H9 (cell line): ENCODE measurements around the gene GPR153. TPM values are rescaled to one million over a fixed set of nuclear protein-coding genes. Genes with fewer than 3 reads are reported as not detected.

Experiments used
- DNase-seq: peaks from one replicate; pipeline ENCODE4 v3.0.0-alpha.2; 2017
- H2AFZ ChIP-seq: one replicate; pipeline ENCODE4 v1.6.1; 2013; ENCODE audit warnings: mild to moderate bottlenecking, low read length, control low read depth, moderate library complexity
- H2AK5ac ChIP-seq: 2 replicates; pipeline ENCODE4 v1.6.1; 2013; ENCODE audit warnings: low read length, control low read depth, mixed read lengths; ENCODE audit not compliant: insufficient read length
- H2BK120ac ChIP-seq: one replicate; pipeline ENCODE4 v1.6.1; 2013; ENCODE audit warnings: low read depth, mild to moderate bottlenecking, low read length, control low read depth, inconsistent platforms; ENCODE audit not compliant: poor library complexity, severe bottlenecking
- H2BK12ac ChIP-seq: 2 replicates; pipeline ENCODE4 v1.6.1; 2013; ENCODE audit warnings: low read length, control low read depth, mixed read lengths, low read depth; ENCODE audit not compliant: insufficient read length
- H2BK15ac ChIP-seq: 2 replicates; pipeline ENCODE4 v1.6.1; 2013; ENCODE audit warnings: low read depth, low read length, control low read depth
- H2BK20ac ChIP-seq: one replicate; pipeline ENCODE4 v1.6.1; 2013; ENCODE audit warnings: low read depth, mild to moderate bottlenecking, low read length, control low read depth, inconsistent platforms; ENCODE audit not compliant: poor library complexity, severe bottlenecking
- H2BK5ac ChIP-seq: 2 replicates; pipeline ENCODE4 v1.6.1; 2013; ENCODE audit warnings: low read length, control low read depth, mixed read lengths; ENCODE audit not compliant: insufficient read length
- H3K14ac ChIP-seq: 2 replicates; pipeline ENCODE4 v1.6.1; 2013; ENCODE audit warnings: low read length, control low read depth; ENCODE audit not compliant: insufficient read depth
- H3K18ac ChIP-seq: 2 replicates; pipeline ENCODE4 v1.6.1; 2013; ENCODE audit warnings: low read depth, mild to moderate bottlenecking, mixed read lengths, low read length, control low read depth; ENCODE audit not compliant: insufficient read length
- H3K23ac ChIP-seq: 2 replicates; pipeline ENCODE4 v1.6.1; 2013; ENCODE audit warnings: low read length, control low read depth, mixed read lengths, low read depth; ENCODE audit not compliant: insufficient read length
- H3K23me2 ChIP-seq: 2 replicates; pipeline ENCODE4 v1.6.1; 2013; ENCODE audit warnings: low read depth, mild to moderate bottlenecking, mixed read lengths, low read length, control low read depth; ENCODE audit not compliant: insufficient read length, poor library complexity, severe bottlenecking
- H3K27ac ChIP-seq: 2 replicates; pipeline ENCODE4 v1.5.1; 2013; ENCODE audit warnings: low read length, control low read depth, mixed read lengths, low read depth; ENCODE audit not compliant: insufficient read length
- H3K27me3 ChIP-seq: 2 replicates; pipeline ENCODE4 v1.6.1; 2013; ENCODE audit warnings: low read length, control low read depth, inconsistent platforms; ENCODE audit not compliant: insufficient read depth
- H3K4ac ChIP-seq: 2 replicates; pipeline ENCODE4 v1.6.1; 2013; ENCODE audit warnings: low read depth, mild to moderate bottlenecking, control low read depth, inconsistent platforms, low read length, moderate library complexity
- H3K4me1 ChIP-seq: 2 replicates; pipeline ENCODE4 v1.6.1; 2013; ENCODE audit warnings: low read length, control low read depth, inconsistent platforms; ENCODE audit not compliant: insufficient read depth
- H3K4me2 ChIP-seq: 2 replicates; pipeline ENCODE4 v1.6.1; 2013; ENCODE audit warnings: low read length, control low read depth, mixed read lengths; ENCODE audit not compliant: insufficient read length, insufficient read depth
- H3K56ac ChIP-seq: 2 replicates; pipeline ENCODE4 v1.6.1; 2013; ENCODE audit warnings: low read depth, mild to moderate bottlenecking, mixed read lengths, low read length, control low read depth; ENCODE audit not compliant: insufficient read length
- H3K79me1 ChIP-seq: 2 replicates; pipeline ENCODE4 v1.6.1; 2013; ENCODE audit warnings: low read depth, mild to moderate bottlenecking, moderate library complexity, low read length, control low read depth, inconsistent platforms; ENCODE audit not compliant: insufficient read depth, poor library complexity, severe bottlenecking
- H3K79me2 ChIP-seq: 2 replicates; pipeline ENCODE4 v1.6.1; 2013; ENCODE audit warnings: low read length, control low read depth, inconsistent platforms; ENCODE audit not compliant: insufficient read depth
- H3K9ac ChIP-seq: 2 replicates; pipeline ENCODE4 v1.6.1; 2013; ENCODE audit warnings: low read length, control low read depth, mixed read lengths; ENCODE audit not compliant: insufficient read length; ENCODE audit errors: extremely low read depth
- H3K9me3 ChIP-seq: one replicate; pipeline ENCODE4 v1.6.1; 2013; ENCODE audit warnings: low read depth, low read length, inconsistent platforms; ENCODE audit not compliant: control insufficient read depth
- H3T11ph ChIP-seq: one replicate; pipeline ENCODE4 v1.6.1; 2013; ENCODE audit warnings: mild to moderate bottlenecking, low read length, control low read depth, inconsistent platforms
- H4K20me1 ChIP-seq: one replicate; pipeline ENCODE4 v1.6.1; 2013; ENCODE audit not compliant: control insufficient read depth, insufficient read length, insufficient read depth
- H4K5ac ChIP-seq: 2 replicates; pipeline ENCODE4 v1.6.1; 2013; ENCODE audit warnings: low read depth, mild to moderate bottlenecking, mixed read lengths, low read length, control low read depth; ENCODE audit not compliant: insufficient read length
- H4K8ac ChIP-seq: replicated peaks from 2 replicates; pipeline ENCODE4 v1.6.1; 2013; ENCODE audit warnings: low read length, control low read depth, mixed read lengths, low read depth; ENCODE audit not compliant: insufficient read length
- H4K91ac ChIP-seq: 2 replicates; pipeline ENCODE4 v1.6.1; 2013; ENCODE audit warnings: low read depth, mild to moderate bottlenecking, moderate library complexity, mixed read lengths, low read length, control low read depth; ENCODE audit not compliant: insufficient read length
- H3K27ac Mint-ChIP-seq, 3 experiments: 2 replicates in 2 of 3; 3 replicates in 1 of 3; pipeline ENCODE4 v1.8.0; 2020 to 2021; ENCODE audit warnings: mixed read lengths in 3 of 3, mild to moderate bottlenecking in 1 of 3, moderate library complexity in 1 of 3
- H3K27me3 Mint-ChIP-seq: 2 replicates; pipeline ENCODE4 v1.8.0; 2021; ENCODE audit warnings: low read depth, mild to moderate bottlenecking, moderate library complexity, mixed read lengths
- H3K36me3 Mint-ChIP-seq, 3 experiments: 2 replicates in 2 of 3; 3 replicates in 1 of 3; pipeline ENCODE4 v1.8.0; 2020 to 2021; ENCODE audit warnings: low read depth in 3 of 3, mixed read lengths in 3 of 3; ENCODE audit not compliant: insufficient read depth in 1 of 3
- H3K4me1 Mint-ChIP-seq, 2 experiments: 2 replicates each; pipeline ENCODE4 v1.8.0; 2020; ENCODE audit warnings: mixed read lengths in 2 of 2
- H3K4me3 Mint-ChIP-seq, 2 experiments: 2 replicates in 1 of 2; 3 replicates in 1 of 2; pipeline ENCODE4 v1.8.0; 2020 to 2021; ENCODE audit warnings: mild to moderate bottlenecking in 2 of 2, mixed read lengths in 2 of 2, moderate library complexity in 1 of 2
- H3K9me3 Mint-ChIP-seq, 2 experiments: 2 replicates in 1 of 2; 3 replicates in 1 of 2; pipeline ENCODE4 v1.8.0; 2020; ENCODE audit warnings: mild to moderate bottlenecking in 2 of 2, mixed read lengths in 2 of 2, moderate library complexity in 1 of 2
- CTCF ChIP-seq: fragments of 200-600 bp; sonication (generic); conservative IDR thresholded peaks from 3 replicates; pipeline ENCODE4 v1.8.0; 2021; ENCODE audit warnings: antibody characterized with exemption, mild to moderate bottlenecking
- WGBS: extraction: QIAGEN DNeasy Blood & Tissue Kit; methylation state at CpG from one replicate; pipeline ENCODE4 v1.1.7; 2013; ENCODE audit warnings: missing lambda C conversion rate, low lambda C conversion rate, mixed read lengths; ENCODE audit not compliant: insufficient read length; ENCODE audit errors: extremely low coverage; 5-methylcytosine and 5-hydroxymethylcytosine counted together
- total RNA-seq: library from RNA; stranded (reverse); gene quantifications from 2 replicates; pipeline ENCODE4 v1.2.1, GENCODE V29; 2021

The GPR153 gene
- total RNA-seq, 1 experiment from 2014 or later, result 8.9 TPM

GRCh38 chr1:6205849-6206519, 54.9 kb downstream of the GPR153 start, which contains the start of gene RNF207:
Gene RNF207, plus strand, starts transcription at chr1:6206119. Its CDS starts 417 bp downstream, at chr1:6206536.
- Mint-ChIP-seq H3K36me3 (no peaks in the 10 kb centered on the region), H3K4me3 (peak within 1 kb of the TSS; percentile 54 to 74), H3K9me3 (no peaks in the 10 kb centered on the region), H3K27me3 (peaks cover 43% of the 10 kb centered on the region), H3K27ac (no peak within 1 kb of the TSS; a peak in 1 of 7 replicates), H3K4me1 (peaks cover 8 to 26% of the 10 kb centered on the region in 2 experiments)
- H2BK15ac ChIP-seq, result no peak within 1 kb of the TSS; the same call in 1 of the 2 replicates
- H2BK5ac ChIP-seq, result no peak within 1 kb of the TSS
- H3T11ph ChIP-seq, result no peak within 1 kb of the TSS
- no peak within 1 kb of the TSS for H2AFZ ChIP-seq
- H3K18ac ChIP-seq, result no peak within 1 kb of the TSS
- no peak within 1 kb of the TSS for H4K8ac ChIP-seq
- H3K4me2 ChIP-seq, result peak within 1 kb of the TSS; percentile 51
- H2BK120ac ChIP-seq, result no peak within 1 kb of the TSS
- H3K9me3 ChIP-seq, result no peaks in the 10 kb centered on the region
- DNase-seq, result peak; percentile 87
- peaks cover 19% of the 10 kb centered on the region for H3K23me2 ChIP-seq
- H3K27ac ChIP-seq, result peak within 1 kb of the TSS; percentile 8
- H2BK12ac ChIP-seq, result no peak within 1 kb of the TSS
- no peak within 1 kb of the TSS for H3K4ac ChIP-seq
- no peaks in the 10 kb centered on the region for H4K20me1 ChIP-seq
- H3K27me3 ChIP-seq, result no peaks in the 10 kb centered on the region; the same call in 1 of the 2 replicates
- H2BK20ac ChIP-seq, result no peak within 1 kb of the TSS
- H3K56ac ChIP-seq, result no peak within 1 kb of the TSS
- WGBS, result no CpG with 5 or more reads among the region's 66 CpGs
- no peak for TF ChIP-seq CTCF
- no peak within 1 kb of the TSS for H3K9ac ChIP-seq
- H3K4me1 ChIP-seq, result no peaks in the 10 kb centered on the region
- no peak within 1 kb of the TSS for H4K91ac ChIP-seq
- no peaks in the 10 kb centered on the region for H3K79me1 ChIP-seq
- no peak within 1 kb of the TSS for H3K14ac ChIP-seq
- H4K5ac ChIP-seq, result no peak within 1 kb of the TSS
- no peak within 1 kb of the TSS for H2AK5ac ChIP-seq
- H3K23ac ChIP-seq, result no peak within 1 kb of the TSS
- no peaks in the 10 kb centered on the region for H3K79me2 ChIP-seq
